Measurements from ENCODE around the gene SOS1. TPM values are rescaled to one million over a fixed set of nuclear protein-coding genes. Genes with fewer than 3 reads are reported as not detected.

Gene SOS1
- total RNA-seq, result 13.5 and 18.0 TPM in 2 replicates

GRCh38 chr2:39120771-39121522 lies at the start of gene SOS1:
Gene SOS1 (minus strand): TSS chr2:39121051. CDS start chr2:39120422, 629 bp downstream.

Small RNAs within 50 kb of the gene (small RNA-seq; reads per million reads assigned to genes)
- gene HSPE1P13 (not detected), gene RF00019 (not detected), gene RN7SL96P (not detected), gene RNU6-198P (0.14 reads per million)

Other genes starting within 250 kb of the SOS1 start
- gene DHX57, start 245.1 kb downstream of the SOS1 start, total RNA-seq, result 21.3 and 27.0 TPM in 2 replicates
- 10.8 and 16.2 TPM in 2 replicates for gene MORN2, start 245.1 kb downstream of the SOS1 start, total RNA-seq
- gene ARHGEF33, start 231.2 kb downstream of the SOS1 start, total RNA-seq, result 0.20 and 0.37 TPM in 2 replicates
- gene CDKL4, start 122.9 kb upstream of the SOS1 start, total RNA-seq, result 1.2 and 1.5 TPM in 2 replicates

All from subcutaneous preadipocyte (primary cell).